KMS-11 (cell line): ENCODE data around the gene FHOD3.

Experiments
- H2AFZ ChIP-seq: fragments of 200-600 bp; sonication (generic); 2 replicates; pipeline ENCODE4 v1.6.1; 2016; ENCODE audit warnings: antibody characterized with exemption, mixed run types, low read depth
- H3K27ac ChIP-seq: fragments of 200-600 bp; sonication (generic); 2 replicates; pipeline ENCODE4 v1.6.1; 2016; ENCODE audit warnings: mild to moderate bottlenecking, mixed run types
- H3K27me3 ChIP-seq: fragments of 200-600 bp; sonication (generic); 2 replicates; pipeline ENCODE4 v1.6.1; 2017; ENCODE audit warnings: mild to moderate bottlenecking, low read depth, mixed run types, moderate library complexity; ENCODE audit not compliant: insufficient read depth
- H3K36me3 ChIP-seq: fragments of 200-600 bp; sonication (generic); 2 replicates; pipeline ENCODE4 v1.6.1; 2017; ENCODE audit warnings: mild to moderate bottlenecking, mixed run types; ENCODE audit not compliant: insufficient read depth
- H3K4me1 ChIP-seq: fragments of 200-600 bp; sonication (generic); 2 replicates; pipeline ENCODE4 v1.6.1; 2016; ENCODE audit warnings: mild to moderate bottlenecking, low read depth, mixed run types; ENCODE audit not compliant: poor library complexity, severe bottlenecking
- H3K4me2 ChIP-seq: fragments of 200-600 bp; sonication (generic); 2 replicates; pipeline ENCODE4 v1.7.0; 2016; ENCODE audit warnings: mild to moderate bottlenecking, mixed run types
- H3K4me3 ChIP-seq: fragments of 200-600 bp; sonication (generic); IDR thresholded peaks from 2 replicates; pipeline ENCODE4 v1.6.1; 2017; ENCODE audit warnings: low read depth, low read length, mixed read lengths; ENCODE audit not compliant: insufficient read depth
- H3K79me2 ChIP-seq: fragments of 200-600 bp; sonication (generic); 2 replicates; pipeline ENCODE4 v1.6.1; 2016; ENCODE audit warnings: low read depth, mixed run types; ENCODE audit not compliant: insufficient read depth
- H3K9ac ChIP-seq: fragments of 200-600 bp; sonication (generic); 2 replicates; pipeline ENCODE4 v1.6.1; 2016; ENCODE audit warnings: mild to moderate bottlenecking, mixed run types
- H4K20me1 ChIP-seq: fragments of 200-600 bp; sonication (generic); 2 replicates; pipeline ENCODE4 v1.6.1; 2016; ENCODE audit warnings: mild to moderate bottlenecking, mixed run types; ENCODE audit not compliant: insufficient read depth
- CTCF ChIP-seq: fragments of 200-600 bp; sonication (generic); conservative IDR thresholded peaks from 2 replicates; pipeline ENCODE4 v1.6.1; 2017; ENCODE audit warnings: low read depth, mild to moderate bottlenecking, antibody characterized with exemption, low read length, moderate library complexity, mixed read lengths

Gene FHOD3

GRCh38 chr18:36594621-36595020 lies 297.1 kb downstream of the FHOD3 start:
- Histone ChIP-seq H2AFZ (no peak overlapping the region), H3K4me1 (no peaks in the 10 kb centered on the region), H4K20me1 (no peaks in the 10 kb centered on the region), H3K27me3 (no peaks in the 10 kb centered on the region), H3K27ac (no peak overlapping the region), H3K4me3 (no peak overlapping the region), H3K4me2 (no peak overlapping the region), H3K9ac (no peak overlapping the region), H3K36me3 (no peaks in the 10 kb centered on the region), H3K79me2 (no peaks in the 10 kb centered on the region)
- no peak for TF ChIP-seq CTCF

GRCh38 chr18:36595046-36595817 lies 297.7 kb downstream of the FHOD3 start:
- Histone ChIP-seq H3K27ac (no peak overlapping the region), H3K4me2 (no peak overlapping the region), H3K27me3 (no peaks in the 10 kb centered on the region), H3K9ac (no peak overlapping the region), H4K20me1 (no peaks in the 10 kb centered on the region), H3K4me1 (no peaks in the 10 kb centered on the region), H3K79me2 (no peaks in the 10 kb centered on the region), H2AFZ (no peak overlapping the region), H3K4me3 (no peak overlapping the region), H3K36me3 (no peaks in the 10 kb centered on the region)
- no peak for TF ChIP-seq CTCF

- Histone ChIP-seq H3K4me2 (no peak overlapping the region), H3K27ac (no peak overlapping the region), H2AFZ (no peak overlapping the region), H3K79me2 (no peaks in the 10 kb centered on the region), H3K9ac (no peak overlapping the region), H3K36me3 (no peaks in the 10 kb centered on the region), H3K4me1 (no peaks in the 10 kb centered on the region), H3K4me3 (no peak overlapping the region), H4K20me1 (no peaks in the 10 kb centered on the region), H3K27me3 (no peaks in the 10 kb centered on the region)
- no peak for TF ChIP-seq CTCF
These were observed 298.3 kb downstream of the FHOD3 start for GRCh38 chr18:36595818-36596215.

GRCh38 chr18:36597636-36598035 lies 300.1 kb downstream of the FHOD3 start:
- TF ChIP-seq CTCF: no peak

More at GRCh38 chr18:36597636-36598035, 300.1 kb downstream of the FHOD3 start:
- no peak overlapping the region for H3K27ac ChIP-seq
- H3K27me3 ChIP-seq: no peaks in the 10 kb centered on the region
- H3K4me1 ChIP-seq: no peaks in the 10 kb centered on the region
- no peak overlapping the region for H3K4me3 ChIP-seq
- no peaks in the 10 kb centered on the region for H3K36me3 ChIP-seq
- H2AFZ ChIP-seq: no peak overlapping the region
- H3K4me2 ChIP-seq: no peak overlapping the region
- no peak overlapping the region for H3K9ac ChIP-seq
- no peaks in the 10 kb centered on the region for H4K20me1 ChIP-seq
- H3K79me2 ChIP-seq: no peaks in the 10 kb centered on the region
